ENCODE measurements around the gene SORBS1. TPM values are rescaled to one million over a fixed set of nuclear protein-coding genes. Genes with fewer than 3 reads are reported as not detected.

Gene SORBS1
- total and polyA plus RNA-seq, 2 of the 13 experiments (the other 11 are each of a cell fraction or from before 2014, with no cell fraction given), result 16.8 to 39.8 TPM

- TF ChIP-seq ETS1 (CRISPR knock-in tag; IDR thresholded peaks at IDR 0.05) (peak; percentile 82; the same call in 1 of the 2 replicates), TARDBP (CRISPR knock-in tag; IDR thresholded peaks at IDR 0.05) (no peak), ZXDC (CRISPR knock-in tag; IDR thresholded peaks at IDR 0.05) (no peak), PHF8 (CRISPR knock-in tag; IDR thresholded peaks at IDR 0.05) (peak; percentile 80), RFX5 (IDR thresholded peaks at IDR 0.05; ENCODE audit: low read depth, low read length) (no peak), DZIP1 (CRISPR knock-in tag; IDR thresholded peaks at IDR 0.05) (0 out of 2 replicates have a peak, but pooled peaks have one; percentile 52), ZNF512 (CRISPR knock-in tag; IDR thresholded peaks at IDR 0.05) (no peak), ATF2 (CRISPR knock-in tag; IDR thresholded peaks at IDR 0.05) (no peak), RFXAP (CRISPR knock-in tag; IDR thresholded peaks at IDR 0.05; ENCODE audit: borderline replicate concordance) (peak; percentile 27; the same call in 1 of the 2 replicates), ZNF672 (CRISPR knock-in tag; IDR thresholded peaks at IDR 0.05) (no peak), HDAC1 (CRISPR knock-in tag; IDR thresholded peaks at IDR 0.05) (0 out of 2 replicates have a peak, but pooled peaks have one; percentile 37), ZNF432 (CRISPR knock-in tag; IDR thresholded peaks at IDR 0.05; ENCODE audit: borderline replicate concordance) (no peak), ZNF878 (CRISPR knock-in tag; IDR thresholded peaks at IDR 0.05) (peak; percentile 55; the same call in 1 of the 2 replicates), MNT (IDR thresholded peaks at IDR 0.05) (no peak), HDAC2 (CRISPR knock-in tag; IDR thresholded peaks at IDR 0.05) (no peak), SIN3B (IDR thresholded peaks at IDR 0.05; ENCODE audit: low read length) (no peak), LCORL (IDR thresholded peaks at IDR 0.05) (no peak), LCORL (CRISPR knock-in tag; IDR thresholded peaks at IDR 0.05) (no peak; the same call in 1 of the 2 replicates)
Measured at GRCh38 chr10:95290461-95291364, 270.5 kb downstream of the SORBS1 start, which contains the start of gene PDLIM1 (continued).
